ENCODE data around the gene RGS13. TPM values are rescaled to one million over a fixed set of nuclear protein-coding genes. Genes with fewer than 3 reads are reported as not detected.
A peak's percentile ranks its signal among the peaks of the same experiment; 100 is the strongest.
"Not testable (repeated sequence)": the region's sequence is repeated elsewhere in the genome, so short reads cannot be mapped to it uniquely, and the experiment has no call there.

The RGS13 gene
- total RNA-seq, 4 donors from 2014 or later: 0.37 to 0.51 TPM; not detected in 2

DNA sequence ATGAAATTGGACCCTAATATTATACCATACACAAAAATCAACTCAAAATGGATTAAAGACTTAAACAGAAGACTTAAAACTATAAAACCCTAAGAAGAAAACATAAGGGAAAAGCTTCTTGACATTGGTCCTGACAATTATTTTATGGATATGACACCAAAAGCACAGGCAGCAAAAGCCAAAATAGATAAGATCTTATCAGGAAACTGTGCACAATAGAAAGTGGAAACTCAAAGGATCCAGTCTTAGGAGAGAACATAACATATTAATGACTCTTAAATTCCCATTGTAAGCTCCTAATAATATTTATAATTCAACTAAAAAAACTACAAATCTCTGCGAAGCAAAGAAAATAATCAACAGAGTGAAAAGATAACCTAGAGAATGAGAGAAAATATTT, 39.8 kb downstream of the RGS13 start:
- TF ChIP-seq POLR2A (IDR thresholded peaks at IDR 0.05): no peak
- TF ChIP-seq, protein P1, sequence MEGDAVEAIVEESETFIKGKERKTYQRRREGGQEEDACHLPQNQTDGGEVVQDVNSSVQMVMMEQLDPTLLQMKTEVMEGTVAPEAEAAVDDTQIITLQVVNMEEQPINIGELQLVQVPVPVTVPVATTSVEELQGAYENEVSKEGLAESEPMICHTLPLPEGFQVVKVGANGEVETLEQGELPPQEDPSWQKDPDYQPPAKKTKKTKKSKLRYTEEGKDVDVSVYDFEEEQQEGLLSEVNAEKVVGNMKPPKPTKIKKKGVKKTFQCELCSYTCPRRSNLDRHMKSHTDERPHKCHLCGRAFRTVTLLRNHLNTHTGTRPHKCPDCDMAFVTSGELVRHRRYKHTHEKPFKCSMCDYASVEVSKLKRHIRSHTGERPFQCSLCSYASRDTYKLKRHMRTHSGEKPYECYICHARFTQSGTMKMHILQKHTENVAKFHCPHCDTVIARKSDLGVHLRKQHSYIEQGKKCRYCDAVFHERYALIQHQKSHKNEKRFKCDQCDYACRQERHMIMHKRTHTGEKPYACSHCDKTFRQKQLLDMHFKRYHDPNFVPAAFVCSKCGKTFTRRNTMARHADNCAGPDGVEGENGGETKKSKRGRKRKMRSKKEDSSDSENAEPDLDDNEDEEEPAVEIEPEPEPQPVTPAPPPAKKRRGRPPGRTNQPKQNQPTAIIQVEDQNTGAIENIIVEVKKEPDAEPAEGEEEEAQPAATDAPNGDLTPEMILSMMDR (IDR thresholded peaks at IDR 0.05): no peak
- Histone ChIP-seq H3K4me3 (no peak overlapping the region), H3K36me3 (no peaks in the 10 kb centered on the region), H3K4me1 (peaks cover 0 to 6% of the 10 kb centered on the region in 2 donors), H3K27ac (no peak overlapping the region), H3K27me3 (no peaks in the 10 kb centered on the region), H3K9me3 (no peaks in the 10 kb centered on the region)
- DNase-seq: no peak
- intact Hi-C loops (cut with DNase I; ENCODE audit: low total_unique reads): no loop called here

DNA sequence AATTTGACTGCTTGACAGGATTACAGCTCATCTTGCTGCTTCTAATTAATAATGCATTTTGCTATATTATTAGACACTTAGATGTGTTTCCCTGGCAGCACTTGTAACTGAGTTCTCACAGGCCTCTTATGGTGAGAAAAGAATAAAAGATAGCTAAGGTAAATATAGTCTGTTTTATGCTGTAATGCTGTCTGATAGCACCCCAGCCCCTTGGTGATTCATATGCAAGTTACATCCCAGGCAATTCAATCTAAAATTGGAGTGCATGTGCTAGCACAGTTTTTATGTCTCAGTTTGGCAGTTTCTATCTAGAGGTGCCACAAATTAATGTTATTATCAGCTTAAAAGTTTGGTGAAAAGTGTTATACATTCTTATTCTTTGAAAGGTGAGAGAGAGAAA, 42.2 kb downstream of the RGS13 start:
- TF ChIP-seq POLR2A (IDR thresholded peaks at IDR 0.05): no peak
- TF ChIP-seq, protein P1 (IDR thresholded peaks at IDR 0.05): no peak
- DNase-seq: no peak
- H3K36me3 ChIP-seq: no peaks in the 10 kb centered on the region

DNA sequence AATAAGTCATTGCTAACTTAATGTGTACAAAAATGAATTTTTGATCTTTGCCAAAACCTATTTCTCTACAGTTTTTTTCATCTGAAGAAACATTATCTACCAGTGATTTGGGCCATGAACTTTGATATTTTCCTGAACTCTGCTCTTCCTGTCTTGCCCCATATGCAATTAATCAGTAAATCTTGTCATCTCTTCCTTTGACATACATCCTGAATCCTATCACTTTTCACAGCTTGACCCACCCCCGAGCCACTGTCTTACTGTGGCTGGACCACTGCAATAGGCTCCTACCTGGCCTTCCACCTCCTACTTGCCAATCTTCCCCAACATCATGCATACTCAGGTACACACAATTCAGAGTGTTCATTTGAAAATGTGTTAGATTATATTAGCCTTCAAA, 46.4 kb downstream of the RGS13 start:
- Histone ChIP-seq H3K27ac (peak overlapping the region; percentile 31 to 65), H3K27me3 (no peaks in the 10 kb centered on the region), H3K9me3 (no peaks in the 10 kb centered on the region), H3K4me3 (no peak overlapping the region), H3K36me3 (no peaks in the 10 kb centered on the region), H3K4me1 (peaks cover 0 to 6% of the 10 kb centered on the region in 2 donors)
- no peak for TF ChIP-seq POLR2A (IDR thresholded peaks at IDR 0.05)
- TF ChIP-seq, protein P1 (IDR thresholded peaks at IDR 0.05): no peak
- intact Hi-C loops (cut with DNase I; ENCODE audit: low total_unique reads): no loop called here
- DNase-seq: no peak

More for the DNA sequence above, 42.2 kb downstream of the RGS13 start:
- peak overlapping the region; percentile 51 to 57 for H3K27ac ChIP-seq
- no peaks in the 10 kb centered on the region for H3K9me3 ChIP-seq
- H3K27me3 ChIP-seq: no peaks in the 10 kb centered on the region
- intact Hi-C loops (cut with DNase I; ENCODE audit: low total_unique reads): no loop called here
- peaks cover 0 to 6% of the 10 kb centered on the region in 2 donors for H3K4me1 ChIP-seq
- H3K4me3 ChIP-seq: no peak overlapping the region

DNA sequence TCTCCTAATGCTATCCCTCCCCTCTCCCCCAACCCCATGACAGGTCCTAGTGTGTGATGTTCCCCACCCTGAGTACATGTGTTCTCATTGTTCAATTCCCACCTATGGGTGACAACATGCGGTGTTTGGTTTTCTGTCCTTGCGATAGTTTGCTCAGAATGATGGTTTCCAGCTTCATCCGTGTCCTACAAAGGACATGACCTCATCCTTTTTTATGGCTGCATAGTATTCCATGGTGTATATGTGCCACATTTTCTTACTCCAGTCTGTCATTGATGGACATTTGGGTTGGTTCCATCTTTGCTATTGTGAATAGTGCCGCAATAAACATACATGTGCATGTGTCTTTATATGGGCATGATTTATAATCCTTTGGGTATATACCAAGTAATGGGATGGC, 47.1 kb downstream of the RGS13 start:
- H3K9me3 ChIP-seq; DNase-seq; H3K4me3 ChIP-seq; H3K36me3 ChIP-seq; H3K4me1 ChIP-seq; intact Hi-C loops (cut with DNase I; ENCODE audit: low total_unique reads); H3K27me3 ChIP-seq: not testable (repeated sequence)
- peak overlapping the region; percentile 31 to 65 for H3K27ac ChIP-seq

DNA sequence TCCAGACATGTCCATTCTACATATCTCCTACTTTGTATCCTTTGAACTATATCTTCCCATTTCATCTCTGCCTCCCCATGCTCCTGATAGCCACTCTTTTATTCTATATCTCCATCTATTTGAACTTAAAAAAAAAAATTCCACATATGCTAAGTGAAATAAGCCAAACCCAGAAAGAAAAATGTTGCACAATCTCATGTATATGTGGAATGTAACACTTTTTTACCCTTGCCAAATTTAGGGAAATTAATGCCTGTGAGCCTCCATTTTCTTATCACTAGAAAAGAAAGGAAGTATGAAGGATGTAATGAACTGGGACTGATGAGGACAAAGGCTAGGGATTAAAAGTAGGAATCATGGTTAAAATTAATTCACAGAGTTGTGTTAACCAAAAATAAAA, 53.5 kb downstream of the RGS13 start:
- Histone ChIP-seq H3K4me1 (no peaks in the 10 kb centered on the region), H3K27me3 (no peaks in the 10 kb centered on the region), H3K27ac (no peak overlapping the region), H3K9me3 (no peaks in the 10 kb centered on the region), H3K36me3 (no peaks in the 10 kb centered on the region), H3K4me3 (no peak overlapping the region)
- intact Hi-C loops (cut with DNase I; ENCODE audit: low total_unique reads): no loop called here
- no peak for TF ChIP-seq POLR2A (IDR thresholded peaks at IDR 0.05)
- TF ChIP-seq, protein P1 (IDR thresholded peaks at IDR 0.05): no peak
- DNase-seq: no peak

DNA sequence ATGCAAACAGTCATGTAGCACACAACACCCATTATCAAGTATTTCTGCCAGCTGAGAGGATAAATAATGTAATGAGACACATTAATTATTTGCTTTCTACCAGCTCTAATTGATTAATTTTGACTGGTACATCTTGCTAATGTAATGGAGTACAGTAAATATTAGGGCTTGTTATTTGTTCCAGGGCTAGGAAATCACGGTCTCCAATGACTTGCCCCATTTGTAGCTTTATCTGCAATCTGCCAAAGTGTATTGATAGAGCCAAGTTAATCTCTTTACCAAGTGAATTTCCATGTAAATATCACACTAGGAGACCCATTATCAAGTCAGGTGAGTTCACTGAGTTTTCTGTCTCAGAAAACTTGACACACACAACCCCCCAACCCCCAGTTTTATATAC, 55.1 kb downstream of the RGS13 start:
- H3K4me1 ChIP-seq: no peaks in the 10 kb centered on the region
- DNase-seq: no peak
- H3K36me3 ChIP-seq: no peaks in the 10 kb centered on the region
- intact Hi-C loops (cut with DNase I; ENCODE audit: low total_unique reads): no loop called here
- TF ChIP-seq, protein P1 (IDR thresholded peaks at IDR 0.05): no peak
- no peak for TF ChIP-seq POLR2A (IDR thresholded peaks at IDR 0.05)
- no peak overlapping the region for H3K27ac ChIP-seq
- no peaks in the 10 kb centered on the region for H3K9me3 ChIP-seq
- no peak overlapping the region for H3K4me3 ChIP-seq
- no peaks in the 10 kb centered on the region for H3K27me3 ChIP-seq
